Stimulated activated CD4-positive, alpha-beta T cell treated with anti-CD3 and anti-CD28 coated beads, Interleukin-15, amount 100 ng/mL, for 1 hour (primary cell): Measurements from ENCODE around the gene ZNF649.

Source experiments
- DNase-seq, 2 donors: peaks; one replicate each; pipeline ENCODE4 v3.0.0-alpha.2; 2020; ENCODE audit warnings: low read depth in 1 of 2, low spot score in 1 of 2

Gene ZNF649

GRCh38 chr19:51887522-51888498 is 17.0 kb downstream of the ZNF649 start, which contains the start of gene ZNF577:
Gene ZNF577 (minus strand): TSS chr19:51887951. CDS start chr19:51880382, 7,569 bp downstream.
- DNase-seq: peak; percentile 11 to 50

- no peak for DNase-seq
These were observed 20.1 kb downstream of the ZNF649 start for GRCh38 chr19:51884713-51885112.

DNA sequence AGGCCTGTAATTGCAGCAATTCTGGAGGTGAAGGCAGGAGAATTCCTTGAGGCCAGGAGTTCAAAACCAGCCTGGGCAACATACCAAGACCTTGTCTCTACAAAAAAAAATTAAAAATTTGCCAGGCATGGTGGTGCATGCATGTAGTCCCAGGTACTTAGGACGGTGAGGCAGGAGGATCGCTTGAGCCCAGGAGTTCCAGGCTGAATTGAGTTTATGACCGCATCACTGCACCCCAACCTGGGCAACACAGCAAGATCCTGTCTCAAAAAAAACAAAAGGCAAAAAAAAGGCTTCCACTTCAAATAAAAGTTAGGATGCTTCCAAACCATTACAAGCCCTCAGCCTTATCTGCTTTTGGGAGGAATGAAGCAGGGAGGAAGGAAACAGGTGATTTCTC is 22.3 kb downstream of the ZNF649 start:
- DNase-seq: no peak

DNA sequence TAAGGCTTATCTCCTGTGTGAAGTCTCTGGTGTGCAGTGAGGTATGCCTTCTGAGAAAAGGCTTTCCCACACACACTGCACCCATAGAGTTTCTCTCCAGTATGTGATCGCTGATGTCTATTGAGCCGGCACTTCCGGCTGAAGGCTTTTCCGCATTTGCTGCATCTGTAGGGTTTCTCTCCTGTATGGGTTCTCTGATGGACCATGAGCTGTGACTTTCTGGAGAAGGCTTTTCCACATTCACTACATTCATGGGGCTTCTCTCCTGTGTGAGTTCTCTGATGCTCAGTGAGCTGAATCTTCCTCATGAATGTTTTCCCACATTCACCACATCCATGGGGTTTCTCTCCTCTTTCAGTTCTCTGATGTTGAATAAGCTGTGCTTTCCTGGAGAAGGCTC is 31.7 kb downstream of the ZNF649 start:
- no peak for DNase-seq

DNA sequence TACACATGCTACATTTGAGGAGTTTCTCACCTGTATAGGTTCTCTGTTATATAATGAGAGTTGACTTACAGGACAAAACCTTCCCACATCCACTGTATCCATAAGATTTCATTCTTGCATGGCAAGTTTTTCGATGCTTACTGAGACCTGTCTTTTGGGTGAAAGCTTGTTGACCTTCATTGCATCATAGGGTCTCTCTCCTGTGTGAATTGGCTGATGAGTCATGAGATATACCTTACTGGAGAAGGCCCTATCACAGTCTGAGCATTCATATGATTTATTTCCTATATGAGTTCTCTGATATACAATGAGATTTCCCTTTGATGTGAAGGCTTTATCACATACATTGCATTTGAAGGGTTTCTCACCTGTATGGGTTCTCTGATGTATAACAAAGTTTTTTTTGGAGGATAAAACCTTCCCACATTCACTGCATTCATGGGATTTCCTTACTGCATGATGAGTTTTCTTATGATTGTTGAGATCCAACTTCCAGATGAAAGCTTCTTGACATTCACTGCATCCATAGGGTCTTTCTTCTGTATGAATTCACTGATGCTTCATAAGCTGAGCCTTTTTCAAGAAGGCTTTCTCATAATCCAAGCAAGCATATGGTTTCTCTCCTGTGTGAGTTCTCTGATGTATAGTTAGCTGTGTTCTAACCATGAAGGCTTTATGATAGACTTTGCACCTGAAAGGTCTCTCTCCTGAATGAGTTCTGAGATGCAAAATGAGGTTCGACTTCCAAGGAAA is 42.8 kb downstream of the ZNF649 start:
- no peak for DNase-seq
